Osteoblast (primary cell): ENCODE measurements around the gene LANCL3. TPM values are rescaled to one million over a fixed set of nuclear protein-coding genes. Genes with fewer than 3 reads are reported as not detected.

Experiments
- DNase-seq: peaks from one replicate; pipeline ENCODE4 v3.0.0; 2011; ENCODE audit warnings: low spot score, mixed read lengths; ENCODE audit not compliant: insufficient read length; ENCODE audit errors: missing footprints
- H2AFZ ChIP-seq: 2 replicates; pipeline ENCODE4 v1.6.0; 2011; ENCODE audit warnings: mild to moderate bottlenecking, low read length
- H3K27ac ChIP-seq: 2 replicates; pipeline ENCODE4 v1.5.1; 2011; ENCODE audit warnings: mild to moderate bottlenecking, low read depth, low read length, moderate library complexity
- H3K27me3 ChIP-seq: 2 replicates; pipeline ENCODE4 v1.6.0; 2012; ENCODE audit warnings: mild to moderate bottlenecking, control low read depth, inconsistent platforms, low read length, moderate library complexity; ENCODE audit not compliant: insufficient read depth
- H3K36me3 ChIP-seq: 2 replicates; pipeline ENCODE4 v1.5.1; 2011; ENCODE audit warnings: mild to moderate bottlenecking, low read length, control low read depth, moderate library complexity; ENCODE audit not compliant: insufficient read depth
- H3K4me1 ChIP-seq: 2 replicates; pipeline ENCODE4 v1.5.1; 2011; ENCODE audit warnings: mild to moderate bottlenecking, low read length, control low read depth, moderate library complexity; ENCODE audit not compliant: insufficient read depth
- H3K4me2 ChIP-seq: 2 replicates; pipeline ENCODE4 v1.6.0; 2011; ENCODE audit warnings: mild to moderate bottlenecking, low read length; ENCODE audit not compliant: insufficient read depth
- H3K4me3 ChIP-seq: fragments of 200-600 bp; sonication (generic); 3 replicates; pipeline ENCODE4 v1.5.1; 2012; ENCODE audit warnings: mild to moderate bottlenecking, low read length, inconsistent platforms; ENCODE audit not compliant: insufficient read depth
- H3K79me2 ChIP-seq: 2 replicates; pipeline ENCODE4 v1.6.0; 2012; ENCODE audit warnings: mild to moderate bottlenecking, low read length, control low read depth, inconsistent platforms; ENCODE audit not compliant: insufficient read depth
- H3K9me3 ChIP-seq: 2 replicates; pipeline ENCODE4 v1.5.1; 2011; ENCODE audit warnings: low read depth, low read length, control low read depth
- H4K20me1 ChIP-seq: 2 replicates; pipeline ENCODE4 v1.6.0; 2012; ENCODE audit warnings: mild to moderate bottlenecking, low read length, control low read depth; ENCODE audit not compliant: insufficient read depth
- CTCF ChIP-seq: IDR thresholded peaks from 2 replicates; pipeline ENCODE4 v1.5.1; 2011; ENCODE audit warnings: mild to moderate bottlenecking, low read depth, low read length, moderate library complexity; ENCODE audit errors: extremely low read depth
- total RNA-seq: library from RNA; depleted of rRNA; stranded (reverse); fragments of >200 nt; gene quantifications from 2 replicates; pipeline ENCODE4 v1.2.3, GENCODE V29; 2012

The LANCL3 gene
- total RNA-seq, 1 donor, result 0.72 TPM

- H3K79me2 ChIP-seq, result no peaks in the 10 kb centered on the region
- no peak overlapping the region for H3K4me3 ChIP-seq
- H3K36me3 ChIP-seq, result no peaks in the 10 kb centered on the region
- no peaks in the 10 kb centered on the region for H3K27me3 ChIP-seq
- no peak overlapping the region for H3K4me2 ChIP-seq
- H2AFZ ChIP-seq, result no peak overlapping the region
- no peak overlapping the region for H3K27ac ChIP-seq
- no peak for DNase-seq
- H4K20me1 ChIP-seq, result no peaks in the 10 kb centered on the region
- H3K9me3 ChIP-seq, result no peaks in the 10 kb centered on the region
- TF ChIP-seq CTCF, result no peak
- no peaks in the 10 kb centered on the region for H3K4me1 ChIP-seq
Measured at GRCh38 chrX:37714479-37714878, 143.0 kb downstream of the LANCL3 start.

DNA sequence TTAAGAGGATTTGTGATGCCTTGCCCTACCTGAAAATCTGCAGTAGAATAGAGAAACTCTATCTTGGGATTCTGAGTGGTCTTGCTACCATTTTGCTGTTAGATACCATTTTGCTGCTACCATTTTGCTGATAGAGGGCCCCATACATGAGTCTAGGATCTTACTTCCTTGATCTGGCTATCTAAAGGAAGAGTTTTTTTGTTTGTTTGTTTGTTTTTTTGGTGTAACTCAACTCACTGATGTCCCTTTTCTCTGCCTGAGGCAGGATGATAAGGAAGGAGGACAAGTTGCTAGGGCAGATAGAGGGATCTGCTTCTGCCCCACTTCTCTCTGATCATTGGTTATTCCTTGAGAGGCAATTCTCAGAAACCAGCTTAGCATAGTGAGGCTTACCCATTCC lies 145.1 kb downstream of the LANCL3 start:
- DNase-seq, result no peak
- TF ChIP-seq CTCF, result no peak
- no peaks in the 10 kb centered on the region for H3K36me3 ChIP-seq
- H3K79me2 ChIP-seq, result no peaks in the 10 kb centered on the region
- no peaks in the 10 kb centered on the region for H3K9me3 ChIP-seq
- H2AFZ ChIP-seq, result no peak overlapping the region
- no peak overlapping the region for H3K4me3 ChIP-seq
- H3K27ac ChIP-seq, result no peak overlapping the region
- H3K4me2 ChIP-seq, result no peak overlapping the region
- no peaks in the 10 kb centered on the region for H4K20me1 ChIP-seq
- H3K27me3 ChIP-seq, result no peaks in the 10 kb centered on the region
- no peaks in the 10 kb centered on the region for H3K4me1 ChIP-seq

GRCh38 chrX:37717708-37718107 lies 146.2 kb downstream of the LANCL3 start:
- no peak for TF ChIP-seq CTCF
- Histone ChIP-seq H3K27me3 (no peaks in the 10 kb centered on the region), H3K4me3 (no peak overlapping the region), H3K9me3 (no peaks in the 10 kb centered on the region), H3K27ac (no peak overlapping the region), H3K4me2 (no peak overlapping the region), H4K20me1 (no peaks in the 10 kb centered on the region), H2AFZ (no peak overlapping the region), H3K4me1 (no peaks in the 10 kb centered on the region), H3K79me2 (no peaks in the 10 kb centered on the region), H3K36me3 (no peaks in the 10 kb centered on the region)
- DNase-seq, result no peak

DNA sequence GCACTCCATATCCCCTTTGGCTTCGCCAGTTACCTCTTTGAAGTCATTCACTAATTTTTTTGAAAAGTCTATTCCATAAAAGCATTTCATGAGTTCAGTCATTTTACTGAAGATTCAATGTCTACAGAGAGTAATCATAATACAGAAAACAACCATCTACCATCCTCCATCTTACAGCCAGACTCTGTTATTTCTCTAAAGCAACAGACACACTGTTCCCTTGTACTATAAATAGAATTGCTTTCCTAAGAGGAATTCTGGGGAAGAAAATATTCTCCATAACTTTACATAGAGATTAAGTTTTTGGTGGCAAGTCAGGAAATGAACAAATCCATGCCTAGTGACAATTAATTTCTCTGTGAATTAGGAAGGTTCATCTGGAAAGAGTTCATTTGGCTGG lies 151.1 kb downstream of the LANCL3 start:
- H3K27me3 ChIP-seq, result no peaks in the 10 kb centered on the region
- DNase-seq, result no peak
- no peaks in the 10 kb centered on the region for H3K9me3 ChIP-seq
- no peaks in the 10 kb centered on the region for H3K79me2 ChIP-seq
- no peaks in the 10 kb centered on the region for H3K4me1 ChIP-seq
- no peaks in the 10 kb centered on the region for H3K36me3 ChIP-seq
- H3K27ac ChIP-seq, result no peak overlapping the region
- no peaks in the 10 kb centered on the region for H4K20me1 ChIP-seq
- H3K4me3 ChIP-seq, result no peak overlapping the region
- no peak overlapping the region for H2AFZ ChIP-seq
- H3K4me2 ChIP-seq, result no peak overlapping the region
- no peak for TF ChIP-seq CTCF
